ENCODE results near the gene MYO1E.

Gene MYO1E

GRCh38 chr15:59116771-59117170 lies 255.9 kb downstream of the MYO1E start:
- FAIRE-seq, result no peak

- FAIRE-seq, result no peak
These were observed 256.5 kb downstream of the MYO1E start for GRCh38 chr15:59116141-59116540.

GRCh38 chr15:59115047-59115446 lies 257.6 kb downstream of the MYO1E start:
- no peak for FAIRE-seq

- no peak for FAIRE-seq
These were observed 261.4 kb downstream of the MYO1E start for GRCh38 chr15:59111251-59111650.

- FAIRE-seq, result no peak
These were observed 266.8 kb downstream of the MYO1E start for GRCh38 chr15:59105854-59106253.

- peak; percentile 96 for FAIRE-seq
These were observed 267.5 kb downstream of the MYO1E start, which contains the start of gene CCNB2 for GRCh38 chr15:59104912-59105732. CCNB2 (plus strand) TSS chr15:59105146; CDS start chr15:59105269, 123 bp downstream.

- no peak for FAIRE-seq
These were observed 268.1 kb downstream of the MYO1E start for GRCh38 chr15:59104602-59104911.

GRCh38 chr15:59099162-59099685 lies 273.4 kb downstream of the MYO1E start:
- no peak for FAIRE-seq

- FAIRE-seq, result no peak
These were observed 276.2 kb downstream of the MYO1E start for GRCh38 chr15:59096429-59096828.

GRCh38 chr15:59094077-59094476 lies 278.6 kb downstream of the MYO1E start:
- peak; percentile 17 for FAIRE-seq

- no peak for FAIRE-seq
These were observed 284.9 kb downstream of the MYO1E start for GRCh38 chr15:59087731-59088130.
